ENCODE results near the gene NYNRIN.

NYNRIN gene

GRCh38 chr14:24415421-24416253, 16.8 kb downstream of the NYNRIN start:
- DNase-seq (ENCODE audit: low spot score): no peak

GRCh38 chr14:24416254-24416931, 17.6 kb downstream of the NYNRIN start:
- DNase-seq (ENCODE audit: low spot score): no peak

GRCh38 chr14:24416932-24417619, 18.3 kb downstream of the NYNRIN start:
- DNase-seq (ENCODE audit: low spot score): no peak

- no peak for DNase-seq (ENCODE audit: low spot score)
These were observed 19.2 kb downstream of the NYNRIN start for GRCh38 chr14:24417832-24418491.

GRCh38 chr14:24418492-24418873, 19.7 kb downstream of the NYNRIN start:
- DNase-seq (ENCODE audit: low spot score): no peak

GRCh38 chr14:24422261-24422660, 23.5 kb downstream of the NYNRIN start:
- DNase-seq (ENCODE audit: low spot score): no peak

- no peak for DNase-seq (ENCODE audit: low spot score)
These were observed 24.1 kb downstream of the NYNRIN start for GRCh38 chr14:24422694-24423601.

- no peak for DNase-seq (ENCODE audit: low spot score)
These were observed 26.9 kb downstream of the NYNRIN start for GRCh38 chr14:24425704-24426103.

- no peak for DNase-seq (ENCODE audit: low spot score)
These were observed 27.5 kb downstream of the NYNRIN start for GRCh38 chr14:24426150-24426911.

GRCh38 chr14:24426912-24427536, 28.2 kb downstream of the NYNRIN start:
- peak; percentile 26 for DNase-seq (ENCODE audit: low spot score)

- DNase-seq (ENCODE audit: low spot score): no peak
These were observed 29.0 kb downstream of the NYNRIN start for GRCh38 chr14:24427537-24428508.

- DNase-seq (ENCODE audit: low spot score): no peak
These were observed 30.0 kb downstream of the NYNRIN start for GRCh38 chr14:24428628-24429394.

- peak; percentile 90 for DNase-seq (ENCODE audit: low spot score)
These were observed 30.8 kb downstream of the NYNRIN start, which contains the start of the genes CBLN3 and KHNYN for GRCh38 chr14:24429395-24430142. Gene CBLN3, minus strand, starts transcription at chr14:24429668. Its CDS starts 614 bp downstream, at chr14:24429054. Gene KHNYN, plus strand, starts transcription at chr14:24429954. Its CDS starts 777 bp downstream, at chr14:24430731.

- DNase-seq (ENCODE audit: low spot score): peak; percentile 67
These were observed 31.4 kb downstream of the NYNRIN start for GRCh38 chr14:24430143-24430681.

GRCh38 chr14:24430682-24431568, 32.1 kb downstream of the NYNRIN start:
- no peak for DNase-seq (ENCODE audit: low spot score)
